T-cell (primary cell): ENCODE data around the gene ZNG1A. TPM values are rescaled to one million over a fixed set of nuclear protein-coding genes. Genes with fewer than 3 reads are reported as not detected.
"Not testable (repeated sequence)": the region's sequence is repeated elsewhere in the genome, so short reads cannot be mapped to it uniquely, and the experiment has no call there.

ENCODE experiments used
- ATAC-seq, 4 experiments: fragments of 200-7000 bp in 3 of 4; fragments of 150-1000 bp in 1 of 4; cut with Tn5 transposase; replicated peaks in 1 of 4; 1 replicate in 3 of 4; 2 replicates in 1 of 4; pipeline ENCODE4 v1.10.0; 2021; ENCODE audit warnings: moderate library complexity in 3 of 4, mild to moderate bottlenecking in 2 of 4, moderate number of reproducible peaks in 1 of 4
- CTCF ChIA-PET, 2 donors: fragments of 300-600 bp; sonication (Branson Sonifier 250); formaldehyde crosslinking; loops; one replicate each; lab custom pipeline; 2022; ENCODE audit warnings: antibody characterized with exemption in 2 of 2; lab: Charles Lee
- POLR2A ChIA-PET, 2 donors: fragments of 300-600 bp; sonication (Branson Sonifier 250); formaldehyde crosslinking; loops; one replicate each; lab custom pipeline; 2022; ENCODE audit warnings: antibody characterized with exemption in 2 of 2; lab: Charles Lee
- DNase-seq, 35 experiments: peaks; one replicate each; pipeline versions ENCODE4 v3.0.0 to v3.0.0-alpha.2; 2013 to 2023
- H3K27ac ChIP-seq: one replicate; pipeline ENCODE4 v1.5.1; 2013; ENCODE audit warnings: low read length
- H3K27me3 ChIP-seq, 2 experiments: replicated peaks in 1 of 2; 1 replicate in 1 of 2; 2 replicates in 1 of 2; pipeline versions ENCODE4 v1.6.1 to v1.7.0; 2013; ENCODE audit warnings: low read length in 1 of 2, mixed read lengths in 1 of 2; ENCODE audit not compliant: control insufficient read depth in 2 of 2, insufficient read depth in 2 of 2; ENCODE audit errors: extremely low read depth in 1 of 2
- H3K36me3 ChIP-seq, 2 donors: 1 replicate in 1 of 2; 2 replicates in 1 of 2; pipeline versions ENCODE4 v1.6.1 to v1.7.0; 2013; ENCODE audit warnings: low read length in 1 of 2; ENCODE audit not compliant: control insufficient read depth in 2 of 2, insufficient read depth in 1 of 2; ENCODE audit errors: extremely low read depth in 1 of 2
- H3K4me1 ChIP-seq, 2 experiments: 1 replicate in 1 of 2; 2 replicates in 1 of 2; pipeline versions ENCODE4 v1.6.1 to v1.7.0; 2013; ENCODE audit warnings: low read length in 2 of 2, mixed read lengths in 1 of 2; ENCODE audit not compliant: insufficient read depth in 2 of 2, control insufficient read depth in 1 of 2; ENCODE audit errors: extremely low read depth in 1 of 2
- H3K4me3 ChIP-seq, 2 donors: 1 replicate in 1 of 2; 2 replicates in 1 of 2; pipeline versions ENCODE4 v1.5.1 to v1.7.0; 2013; ENCODE audit warnings: mild to moderate bottlenecking in 2 of 2, low read length in 1 of 2, moderate library complexity in 1 of 2; ENCODE audit not compliant: control insufficient read depth in 1 of 2; ENCODE audit errors: extremely low read depth in 1 of 2
- H3K9me3 ChIP-seq: 2 replicates; pipeline ENCODE4 v1.7.0; 2013
- H3K27ac Mint-ChIP-seq, 2 donors: one replicate each; pipeline ENCODE4 v1.8.0; 2020 to 2021; ENCODE audit warnings: mild to moderate bottlenecking in 2 of 2, mixed read lengths in 2 of 2
- H3K27me3 Mint-ChIP-seq, 2 donors: one replicate each; pipeline ENCODE4 v1.8.0; 2021 to 2022; ENCODE audit warnings: mixed read lengths in 2 of 2
- H3K36me3 Mint-ChIP-seq: one replicate; pipeline ENCODE4 v1.8.0; 2021; ENCODE audit warnings: mixed read lengths
- H3K4me1 Mint-ChIP-seq, 3 donors: one replicate each; pipeline ENCODE4 v1.8.0; 2020 to 2022; ENCODE audit warnings: mixed read lengths in 3 of 3, mild to moderate bottlenecking in 1 of 3
- H3K4me3 Mint-ChIP-seq, 3 donors: one replicate each; pipeline ENCODE4 v1.8.0; 2020 to 2022; ENCODE audit warnings: mild to moderate bottlenecking in 3 of 3, mixed read lengths in 3 of 3, moderate library complexity in 3 of 3
- H3K9me3 Mint-ChIP-seq, 3 donors: one replicate each; pipeline ENCODE4 v1.8.0; 2020 to 2022; ENCODE audit warnings: mixed read lengths in 3 of 3
- WGBS: methylation state at CpG from one replicate; pipeline ENCODE4 v1.1.5; 2013; ENCODE audit warnings: missing lambda C conversion rate; ENCODE audit not compliant: insufficient coverage; 5-methylcytosine and 5-hydroxymethylcytosine counted together
- total RNA-seq, 35 experiments: library from RNA in 6 of 35; stranded (reverse) in 6 of 35; fragments of 120-200 nt in 1 of 35; gene quantifications; one replicate each; pipeline versions ENCODE4 v1.2.1 to v1.2.4 and lab custom pipeline; 2013 to 2026

The ZNG1A gene
- total RNA-seq, 5 donors from 2014 or later (not counting 1 experiment from before 2014, with no cell fraction given) = 21.2 to 31.2 (median 22.3) TPM

DNA sequence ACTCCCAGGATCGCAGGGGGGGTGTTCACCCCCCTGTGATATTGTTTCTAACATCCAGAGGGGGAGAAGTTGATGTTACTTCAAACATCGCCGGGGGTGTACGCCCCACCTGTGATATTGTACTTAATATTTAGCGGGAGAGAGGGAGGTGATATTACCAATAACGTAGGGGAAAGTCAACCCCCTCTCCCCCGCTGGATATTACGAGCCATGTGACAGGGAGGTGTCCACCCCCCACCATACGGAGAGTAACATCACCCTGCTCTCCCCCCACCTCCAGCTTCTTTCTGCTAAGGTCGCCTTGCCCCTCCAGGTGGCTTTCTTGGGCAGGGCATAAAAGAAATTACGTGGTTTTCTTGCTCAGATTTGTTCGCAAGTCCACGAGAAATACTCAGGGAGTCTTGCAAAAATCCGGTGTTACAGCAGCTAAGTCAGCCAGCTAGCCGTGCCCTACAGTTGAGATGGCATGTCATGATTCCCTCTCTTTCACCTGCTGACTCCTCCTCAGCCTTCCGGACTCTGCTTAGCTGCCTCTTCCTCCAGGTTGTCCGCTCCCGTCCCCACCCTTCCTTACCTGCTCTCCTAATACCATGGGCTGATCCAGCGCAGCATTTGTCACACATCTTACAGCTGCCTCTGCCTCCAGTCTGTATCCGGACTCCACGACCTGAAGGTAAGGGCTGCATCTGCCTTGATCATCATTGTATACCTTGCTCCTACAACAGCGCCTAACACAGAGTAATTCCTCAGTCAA lies 69.9 kb downstream of the ZNG1A start:
- H3K36me3 Mint-ChIP-seq, H3K4me3 Mint-ChIP-seq, POLR2A ChIA-PET, H3K36me3 ChIP-seq, H3K27ac ChIP-seq, H3K4me3 ChIP-seq, H3K9me3 Mint-ChIP-seq, H3K4me1 Mint-ChIP-seq, DNase-seq, H3K4me1 ChIP-seq, H3K27ac Mint-ChIP-seq, CTCF ChIA-PET, H3K9me3 ChIP-seq: not testable (repeated sequence)
- 9% methylated on average over 5 of the region's 22 CpGs for WGBS
- peaks cover 3 to 21% of the 10 kb centered on the region in 2 experiments for H3K27me3 ChIP-seq
- peak in 1 of 4 experiments; percentile 17 for ATAC-seq
- H3K27me3 Mint-ChIP-seq = peaks cover 25 to 37% of the 10 kb centered on the region in 2 donors

GRCh38 chr9:105991-106390 lies 72.9 kb downstream of the ZNG1A start:
- H3K4me3 Mint-ChIP-seq, POLR2A ChIA-PET, DNase-seq, H3K4me3 ChIP-seq, H3K27ac ChIP-seq, H3K36me3 ChIP-seq, ATAC-seq, H3K4me1 ChIP-seq, H3K9me3 ChIP-seq, H3K4me1 Mint-ChIP-seq, H3K27ac Mint-ChIP-seq, CTCF ChIA-PET, H3K36me3 Mint-ChIP-seq, H3K9me3 Mint-ChIP-seq: not testable (repeated sequence)
- WGBS = no CpG with 5 or more reads among the region's 8 CpGs
- peaks cover 25 to 32% of the 10 kb centered on the region in 2 donors for H3K27me3 Mint-ChIP-seq
- peaks cover 0 to 10% of the 10 kb centered on the region in 2 experiments for H3K27me3 ChIP-seq

DNA sequence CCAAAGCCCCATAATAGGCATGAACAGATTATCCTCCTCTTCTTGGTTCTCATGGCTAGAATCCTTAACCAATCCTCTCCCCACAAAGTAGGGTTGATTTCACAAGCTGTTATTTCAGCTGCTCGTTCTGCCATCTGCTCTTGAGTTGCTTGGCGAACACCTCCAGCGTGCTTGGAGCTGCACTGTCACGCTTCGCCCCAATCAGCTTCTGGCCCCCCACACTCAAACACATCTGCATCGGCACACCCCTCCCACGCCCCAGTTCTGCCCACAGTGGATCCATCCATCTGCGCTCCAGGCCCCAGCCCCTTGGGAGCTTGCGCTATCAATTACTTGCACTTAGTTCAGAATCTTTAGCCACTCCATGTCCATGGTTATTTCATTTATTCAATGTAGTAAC lies 78.4 kb downstream of the ZNG1A start:
- H3K4me1 Mint-ChIP-seq, CTCF ChIA-PET, H3K27ac ChIP-seq, H3K4me3 Mint-ChIP-seq, H3K27me3 Mint-ChIP-seq, H3K27ac Mint-ChIP-seq, POLR2A ChIA-PET, H3K36me3 Mint-ChIP-seq, H3K4me1 ChIP-seq, DNase-seq, H3K27me3 ChIP-seq, H3K9me3 Mint-ChIP-seq, H3K9me3 ChIP-seq, H3K4me3 ChIP-seq, H3K36me3 ChIP-seq, ATAC-seq: not testable (repeated sequence)
- WGBS = no CpG with 5 or more reads among the region's 9 CpGs

DNA sequence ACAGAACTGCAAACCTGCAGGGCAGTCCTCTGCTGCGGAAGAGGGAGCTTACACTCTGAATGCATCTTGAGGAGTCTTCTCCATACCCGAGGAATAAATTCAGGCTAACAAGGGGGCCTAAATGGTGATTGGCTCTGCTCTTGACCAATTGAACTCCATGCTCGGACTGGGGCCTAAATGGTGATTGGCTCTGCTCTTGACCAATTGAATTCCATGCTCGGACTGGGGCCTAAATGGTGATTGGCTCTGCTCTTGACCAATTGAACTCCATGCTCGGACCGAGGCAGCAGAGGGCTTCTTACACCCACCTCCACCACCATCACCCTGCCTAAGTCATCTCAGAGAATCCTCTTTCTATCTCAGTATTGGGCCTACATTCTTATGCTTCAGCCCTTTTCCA lies 79.0 kb downstream of the ZNG1A start:
- H3K36me3 ChIP-seq, H3K4me1 ChIP-seq, H3K27me3 ChIP-seq, DNase-seq, H3K9me3 ChIP-seq, ATAC-seq, H3K36me3 Mint-ChIP-seq, H3K4me3 ChIP-seq, H3K9me3 Mint-ChIP-seq, H3K27ac ChIP-seq, H3K27ac Mint-ChIP-seq, H3K4me1 Mint-ChIP-seq, CTCF ChIA-PET, H3K4me3 Mint-ChIP-seq, H3K27me3 Mint-ChIP-seq, POLR2A ChIA-PET: not testable (repeated sequence)
- 67% methylated on average over 1 of the region's 6 CpGs for WGBS

DNA sequence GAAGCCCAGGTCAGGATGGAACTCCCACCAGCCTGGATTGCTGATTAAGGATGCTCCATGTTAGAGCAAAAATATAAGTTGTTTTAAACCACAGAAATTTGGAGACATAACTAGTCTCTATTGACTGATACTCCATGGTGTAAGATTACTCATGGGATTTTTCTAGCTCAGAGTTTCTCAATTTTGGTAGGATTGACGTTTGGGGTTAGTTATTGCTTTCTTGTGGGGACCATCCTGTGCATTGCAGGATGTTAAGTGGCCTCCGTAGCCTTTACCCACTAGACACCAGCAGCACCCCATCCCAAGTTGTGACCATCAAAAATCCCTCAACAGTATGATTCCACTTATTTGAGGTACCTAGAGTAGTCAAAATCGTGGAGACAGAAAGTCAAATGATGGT lies 80.1 kb downstream of the ZNG1A start:
- H3K27ac ChIP-seq, H3K36me3 Mint-ChIP-seq, H3K27me3 Mint-ChIP-seq, H3K4me1 Mint-ChIP-seq, H3K9me3 ChIP-seq, CTCF ChIA-PET, DNase-seq, H3K36me3 ChIP-seq, ATAC-seq, H3K27me3 ChIP-seq, H3K4me1 ChIP-seq, H3K27ac Mint-ChIP-seq, POLR2A ChIA-PET, H3K4me3 Mint-ChIP-seq, H3K9me3 Mint-ChIP-seq, H3K4me3 ChIP-seq: not testable (repeated sequence)
- WGBS = no CpG with 5 or more reads among the region's 3 CpGs

GRCh38 chr9:94992-95391 lies 83.9 kb downstream of the ZNG1A start:
- H3K9me3 ChIP-seq, POLR2A ChIA-PET, H3K27me3 ChIP-seq, H3K4me1 ChIP-seq, H3K27me3 Mint-ChIP-seq, H3K36me3 ChIP-seq, ATAC-seq, CTCF ChIA-PET, H3K36me3 Mint-ChIP-seq, DNase-seq, H3K27ac ChIP-seq, H3K4me3 ChIP-seq, H3K4me1 Mint-ChIP-seq, H3K27ac Mint-ChIP-seq, H3K4me3 Mint-ChIP-seq, H3K9me3 Mint-ChIP-seq: not testable (repeated sequence)
- no CpG with 5 or more reads among the region's 4 CpGs for WGBS

DNA sequence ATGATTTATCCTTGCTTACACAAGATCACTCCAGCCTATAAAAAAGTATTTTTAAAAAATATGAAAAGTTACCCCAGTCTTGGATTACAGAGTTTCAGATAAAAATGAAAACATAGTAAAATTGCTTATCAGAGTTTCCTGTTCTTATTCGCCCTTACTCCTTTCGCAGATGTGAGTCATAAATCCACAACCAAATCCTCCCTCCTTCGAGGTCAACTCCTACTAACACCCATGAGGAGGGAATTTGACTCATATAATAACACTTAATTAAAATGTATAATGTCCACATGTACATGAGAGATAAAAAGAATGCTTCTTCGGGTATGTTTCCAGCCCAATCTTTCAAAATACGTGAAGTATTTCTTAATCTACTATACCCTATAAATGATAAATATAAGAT lies 84.5 kb downstream of the ZNG1A start:
- H3K36me3 Mint-ChIP-seq, H3K4me3 Mint-ChIP-seq, H3K36me3 ChIP-seq, DNase-seq, CTCF ChIA-PET, ATAC-seq, H3K4me3 ChIP-seq, H3K27me3 Mint-ChIP-seq, H3K27me3 ChIP-seq, POLR2A ChIA-PET, H3K4me1 Mint-ChIP-seq, H3K4me1 ChIP-seq, H3K27ac ChIP-seq, H3K27ac Mint-ChIP-seq, H3K9me3 Mint-ChIP-seq, H3K9me3 ChIP-seq: not testable (repeated sequence)
- no CpG with 5 or more reads among the region's 5 CpGs for WGBS
